GM23248 (cell line): ENCODE measurements around the gene ACAT1. TPM values are rescaled to one million over a fixed set of nuclear protein-coding genes. Genes with fewer than 3 reads are reported as not detected.

Source experiments
- DNase-seq: peaks from one replicate; pipeline ENCODE4 v3.0.0-alpha.2; 2015
- H2AFZ ChIP-seq: fragments of 200-600 bp; sonication (generic); 2 replicates; pipeline ENCODE4 v1.6.1; 2016; ENCODE audit warnings: antibody characterized with exemption
- H3F3A ChIP-seq: fragments of 200-600 bp; sonication (generic); 2 replicates; pipeline ENCODE4 v1.6.1; 2016; ENCODE audit warnings: mild to moderate bottlenecking, antibody characterized with exemption, mixed run types; ENCODE audit not compliant: insufficient read depth
- H3K27ac ChIP-seq: fragments of 200-600 bp; sonication (generic); 2 replicates; pipeline ENCODE4 v1.5.1; 2016; ENCODE audit warnings: mild to moderate bottlenecking
- H3K27me3 ChIP-seq: fragments of 200-600 bp; sonication (generic); replicated peaks from 2 replicates; pipeline ENCODE4 v1.6.1; 2016; ENCODE audit warnings: mild to moderate bottlenecking; ENCODE audit not compliant: insufficient read depth
- H3K36me3 ChIP-seq: fragments of 200-600 bp; sonication (generic); 2 replicates; pipeline ENCODE4 v1.6.1; 2016; ENCODE audit warnings: low read depth, mild to moderate bottlenecking
- H3K4me1 ChIP-seq: fragments of 200-600 bp; sonication (generic); 2 replicates; pipeline ENCODE4 v1.6.1; 2016; ENCODE audit warnings: mild to moderate bottlenecking; ENCODE audit not compliant: insufficient read depth
- H3K4me2 ChIP-seq: fragments of 200-600 bp; sonication (generic); one replicate; pipeline ENCODE4 v1.6.1; 2016; ENCODE audit warnings: mild to moderate bottlenecking; ENCODE audit not compliant: unreplicated experiment
- H3K4me3 ChIP-seq: fragments of 200-600 bp; sonication (generic); 2 replicates; pipeline ENCODE4 v1.5.1; 2016; ENCODE audit warnings: mild to moderate bottlenecking
- H3K79me2 ChIP-seq: fragments of 200-600 bp; sonication (generic); 2 replicates; pipeline ENCODE4 v1.6.1; 2016; ENCODE audit warnings: mild to moderate bottlenecking; ENCODE audit not compliant: insufficient read depth
- H3K9ac ChIP-seq: fragments of 200-600 bp; sonication (generic); 2 replicates; pipeline ENCODE4 v1.6.1; 2016; ENCODE audit warnings: mild to moderate bottlenecking
- H3K9me2 ChIP-seq: fragments of 200-600 bp; sonication (generic); 2 replicates; pipeline ENCODE4 v1.6.1; 2016; ENCODE audit warnings: mixed run types, mild to moderate bottlenecking, moderate library complexity; ENCODE audit not compliant: insufficient read depth
- H3K9me3 ChIP-seq: fragments of 200-600 bp; sonication (generic); one replicate; pipeline ENCODE4 v1.6.1; 2017; ENCODE audit warnings: low read depth
- H4K20me1 ChIP-seq: fragments of 200-600 bp; sonication (generic); 2 replicates; pipeline ENCODE4 v1.6.0; 2016; ENCODE audit not compliant: insufficient read depth
- EZH2 ChIP-seq: fragments of 200-600 bp; sonication (generic); IDR thresholded peaks from 2 replicates; pipeline ENCODE4 v1.6.1; 2018; ENCODE audit warnings: antibody characterized with exemption, mild to moderate bottlenecking; ENCODE audit not compliant: insufficient read depth, poor library complexity, severe bottlenecking
- EZH2phosphoT487 ChIP-seq: fragments of 200-600 bp; sonication (generic); IDR thresholded peaks from 2 replicates; pipeline ENCODE4 v1.6.1; 2018; ENCODE audit warnings: antibody characterized with exemption, moderate library complexity, mild to moderate bottlenecking, low read depth; ENCODE audit not compliant: insufficient read depth
- WGBS, 2 experiments: methylation state at CpG; one replicate each; pipeline ENCODE4 v1.1.6; 2015 to 2017; ENCODE audit warnings: low lambda C conversion rate in 2 of 2, low coverage in 1 of 2; ENCODE audit errors: missing lambda C conversion rate in 2 of 2; 5-methylcytosine and 5-hydroxymethylcytosine counted together
- in situ Hi-C: fragments of 300-500 bp; cut with MboI; formaldehyde crosslinking; loops from 2 replicates; pipeline ENCODE4 v1.15.0; 2020
- polyA plus RNA-seq: library from polyadenylated mRNA; unstranded; fragments of >200 nt; fragmentation: Nextera tagmentation; extraction: Ambion mirVana; gene quantifications from 2 replicates; pipeline ENCODE4 v1.2.1, GENCODE V29; 2016
- total RNA-seq: library from RNA; depleted of rRNA; stranded (reverse); fragments of >200 nt; shearing (Covaris generic); gene quantifications from 2 replicates; pipeline ENCODE4 v1.2.3, GENCODE V29; 2014

The ACAT1 gene
- total and polyA plus RNA-seq, 2 experiments from 2014 or later: 56.5 to 85.6 TPM

- in situ Hi-C loops: no loop called here
Measured at GRCh38 chr11:108093128-108093904, 28.1 kb upstream of the ACAT1 start.

DNA sequence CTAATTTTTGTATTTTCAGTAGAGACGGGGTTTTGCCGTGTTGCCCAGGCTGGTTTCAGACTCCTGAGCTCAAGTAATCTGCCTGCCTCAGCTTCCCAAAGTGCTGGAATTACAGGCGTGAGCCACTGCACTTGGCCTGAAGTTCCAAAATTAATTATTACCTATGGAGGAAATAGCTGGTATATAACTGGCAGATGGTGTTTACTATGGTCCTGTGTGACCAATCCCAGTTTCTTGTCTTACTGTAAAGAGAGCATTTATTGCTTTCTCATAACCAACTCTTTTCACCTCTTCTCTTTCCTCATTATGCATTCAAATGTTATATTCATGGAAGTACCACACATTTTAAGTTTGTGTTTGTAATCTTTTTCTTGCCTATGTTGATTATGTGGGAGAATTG is 24.2 kb upstream of the ACAT1 start:
- no peak overlapping the region for H3K9ac ChIP-seq
- H3K4me1 ChIP-seq: no peaks in the 10 kb centered on the region
- 96 to 100% methylated on average over 3 of the region's 3 CpGs for WGBS, 2 experiments
- no peaks in the 10 kb centered on the region for H3K27me3 ChIP-seq
- H3K9me3 ChIP-seq: no peaks in the 10 kb centered on the region
- TF ChIP-seq EZH2phosphoT487 (no peak), EZH2 (no peak)
- no peaks in the 10 kb centered on the region for H3K79me2 ChIP-seq
- H3F3A ChIP-seq: no peaks in the 10 kb centered on the region
- H3K27ac ChIP-seq: no peak overlapping the region
- H3K36me3 ChIP-seq: peaks cover 29% of the 10 kb centered on the region
- H3K4me3 ChIP-seq: no peak overlapping the region
- H2AFZ ChIP-seq: no peak overlapping the region
- no peak for DNase-seq
- in situ Hi-C loops: no loop called here
- H3K9me2 ChIP-seq: no peaks in the 10 kb centered on the region
- H3K4me2 ChIP-seq: no peak overlapping the region
- H4K20me1 ChIP-seq: no peaks in the 10 kb centered on the region

More at GRCh38 chr11:108093128-108093904, 28.1 kb upstream of the ACAT1 start:
- no peak overlapping the region for H3K4me3 ChIP-seq
- DNase-seq: no peak
- H3K27ac ChIP-seq: no peak overlapping the region
- no peak overlapping the region for H3K4me2 ChIP-seq
- H4K20me1 ChIP-seq: no peaks in the 10 kb centered on the region
- H2AFZ ChIP-seq: no peak overlapping the region
- H3K4me1 ChIP-seq: no peaks in the 10 kb centered on the region
- H3K79me2 ChIP-seq: no peaks in the 10 kb centered on the region
- H3K9ac ChIP-seq: no peak overlapping the region
- H3F3A ChIP-seq: no peaks in the 10 kb centered on the region
- no peaks in the 10 kb centered on the region for H3K9me2 ChIP-seq
- peaks cover 34% of the 10 kb centered on the region for H3K36me3 ChIP-seq
- H3K27me3 ChIP-seq: no peaks in the 10 kb centered on the region
- TF ChIP-seq EZH2phosphoT487: no peak
- 95 to 97% methylated on average over 4 of the region's 4 CpGs for WGBS, 2 experiments
- no peaks in the 10 kb centered on the region for H3K9me3 ChIP-seq

DNA sequence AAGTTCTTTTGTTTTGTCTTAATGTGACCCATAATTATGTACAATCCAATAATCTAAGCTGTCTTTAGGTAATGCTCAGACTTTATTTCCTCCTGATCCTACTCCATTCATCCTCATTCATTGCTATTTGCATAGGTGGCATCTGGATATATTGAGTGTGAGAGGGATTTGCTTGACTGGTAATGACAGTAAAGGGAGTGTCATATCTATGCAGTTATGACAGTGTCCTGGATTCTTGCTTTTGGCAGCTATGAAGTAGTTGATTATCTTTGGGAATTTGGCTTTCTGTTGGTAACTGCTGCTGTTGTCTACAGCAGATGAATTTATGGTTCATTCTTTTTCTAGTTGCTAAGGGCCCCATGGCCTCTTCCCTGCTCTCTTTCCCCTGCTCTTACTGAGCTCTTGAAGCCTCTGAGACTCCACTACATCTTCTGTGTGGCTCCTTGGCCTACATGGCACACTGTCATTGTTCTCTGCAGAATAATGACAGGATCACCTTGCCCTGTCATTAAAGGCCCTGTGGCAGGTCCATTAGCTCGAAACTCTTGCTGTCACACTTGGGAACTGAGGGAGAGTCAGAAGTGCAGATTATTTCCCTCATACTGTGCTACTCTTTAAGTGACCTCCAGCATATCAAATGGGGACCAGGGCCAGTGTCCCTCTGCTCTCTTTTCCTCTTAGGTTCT is 20.1 kb upstream of the ACAT1 start:
- H3K4me2 ChIP-seq: no peak overlapping the region
- no peaks in the 10 kb centered on the region for H3K9me3 ChIP-seq
- H3F3A ChIP-seq: no peaks in the 10 kb centered on the region
- H3K36me3 ChIP-seq: peaks cover 39% of the 10 kb centered on the region
- no peak overlapping the region for H2AFZ ChIP-seq
- no peaks in the 10 kb centered on the region for H3K9me2 ChIP-seq
- 100% methylated on average over 1 of the region's 1 CpG for WGBS, 2 experiments
- TF ChIP-seq EZH2phosphoT487 (no peak), EZH2 (no peak)
- no peaks in the 10 kb centered on the region for H3K4me1 ChIP-seq
- no peak overlapping the region for H3K4me3 ChIP-seq
- no peak overlapping the region for H3K27ac ChIP-seq
- no peak for DNase-seq
- in situ Hi-C loops: no loop called here
- no peaks in the 10 kb centered on the region for H3K27me3 ChIP-seq
- no peaks in the 10 kb centered on the region for H3K79me2 ChIP-seq
- H4K20me1 ChIP-seq: no peaks in the 10 kb centered on the region
- no peak overlapping the region for H3K9ac ChIP-seq

DNA sequence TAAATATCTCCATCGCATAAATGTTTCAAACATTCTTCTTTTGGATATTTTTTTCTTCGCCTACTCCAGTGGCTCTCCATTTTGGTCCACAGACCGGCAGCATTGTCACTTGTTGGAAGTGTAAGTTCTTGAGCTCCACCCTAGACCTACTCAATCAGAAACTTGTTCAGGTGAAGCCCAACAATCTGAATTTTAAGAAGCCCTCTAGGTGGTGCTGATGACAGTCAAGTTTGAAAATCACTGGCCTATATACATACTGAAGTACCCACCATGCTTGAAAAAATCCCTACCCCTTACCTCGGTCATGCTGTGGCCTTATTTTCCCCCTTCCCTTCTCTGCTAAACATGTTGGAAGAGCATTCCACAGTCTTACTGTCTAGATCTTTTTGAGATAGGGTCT is 10.2 kb upstream of the ACAT1 start:
- H3K79me2 ChIP-seq: no peaks in the 10 kb centered on the region
- H3K36me3 ChIP-seq: no peaks in the 10 kb centered on the region
- no peaks in the 10 kb centered on the region for H3K9me2 ChIP-seq
- H4K20me1 ChIP-seq: no peaks in the 10 kb centered on the region
- H3K27me3 ChIP-seq: no peaks in the 10 kb centered on the region
- no peak overlapping the region for H3K4me3 ChIP-seq
- no peaks in the 10 kb centered on the region for H3K9me3 ChIP-seq
- peaks cover 22% of the 10 kb centered on the region for H3F3A ChIP-seq
- 98 to 99% methylated on average over 4 of the region's 4 CpGs for WGBS, 2 experiments
- in situ Hi-C loops: no loop called here
- H3K27ac ChIP-seq: no peak overlapping the region
- no peak overlapping the region for H2AFZ ChIP-seq
- H3K4me1 ChIP-seq: peaks cover 12% of the 10 kb centered on the region
- no peak overlapping the region for H3K4me2 ChIP-seq
- no peak for TF ChIP-seq EZH2phosphoT487
- no peak for TF ChIP-seq EZH2
- DNase-seq: no peak
- no peak overlapping the region for H3K9ac ChIP-seq
